K562 (cell line): ENCODE results near the gene CETN2. TPM values are rescaled to one million over a fixed set of nuclear protein-coding genes. Genes with fewer than 3 reads are reported as not detected.

Experiments used
- ARID3A ChIP-seq: IDR thresholded peaks from 2 replicates; pipeline ENCODE4 v1.6.1; 2012; ENCODE audit warnings: low read depth, low read length, improper control_type of control experiment, borderline replicate concordance
- ATF2 ChIP-seq: sonication (generic); formaldehyde crosslinking; IDR thresholded peaks from 2 replicates; pipeline ENCODE4 v1.8.1; 2022; ENCODE audit warnings: missing genetic modification reagents
- BMI1 ChIP-seq: fragments of 150-350 bp; IDR thresholded peaks from 2 replicates; pipeline ENCODE4 v1.6.1; 2014; ENCODE audit warnings: low read length
- CBFA2T2 ChIP-seq: fragments of 450-650 bp; conservative IDR thresholded peaks from 2 replicates; pipeline ENCODE4 v1.6.1; 2017; ENCODE audit warnings: mild to moderate bottlenecking
- CBFA2T3 ChIP-seq: fragments of 450-650 bp; IDR thresholded peaks from 2 replicates; pipeline ENCODE4 v1.6.1; 2017
- CTBP1 ChIP-seq: fragments of 450-650 bp; IDR thresholded peaks from 2 replicates; pipeline ENCODE4 v1.6.1; 2016; ENCODE audit warnings: borderline replicate concordance
- EP400 ChIP-seq: fragments of 450-650 bp; IDR thresholded peaks from 2 replicates; pipeline ENCODE4 v1.6.1; 2017; ENCODE audit warnings: antibody characterized with exemption, mild to moderate bottlenecking, moderate library complexity
- FOXA3 ChIP-seq, 2 experiments: fragments of 450-650 bp in 1 of 2; sonication (generic) in 1 of 2; formaldehyde crosslinking; IDR thresholded peaks in 1 of 2; conservative IDR thresholded peaks in 1 of 2; 2 replicates each; pipeline versions ENCODE4 v1.4.0 to v1.8.0; 2020 to 2022; ENCODE audit warnings: mild to moderate bottlenecking in 2 of 2, missing genetic modification reagents in 1 of 2
- JUND ChIP-seq, 2 experiments: IDR thresholded peaks; 2 replicates in 1 of 2; 3 replicates in 1 of 2; pipeline ENCODE4 v1.6.1; 2011; ENCODE audit warnings: borderline replicate concordance in 2 of 2, low read depth in 2 of 2, low read length in 2 of 2, improper control_type of control experiment in 1 of 2, missing biosample characterization in 1 of 2, missing genetic modification characterization in 1 of 2, missing genetic modification reagents in 1 of 2
- KDM1A ChIP-seq, 2 experiments: fragments of 450-650 bp; IDR thresholded peaks; 2 replicates each; pipeline ENCODE4 v1.6.1; 2016; ENCODE audit warnings: mild to moderate bottlenecking in 2 of 2
- MNT ChIP-seq, 2 experiments: fragments of 450-650 bp; conservative IDR thresholded peaks; 2 replicates each; pipeline ENCODE4 v1.6.1; 2017; ENCODE audit warnings: mild to moderate bottlenecking in 2 of 2, moderate library complexity in 2 of 2
- PBX2 ChIP-seq, 2 experiments: IDR thresholded peaks in 1 of 2; conservative IDR thresholded peaks in 1 of 2; 2 replicates each; pipeline ENCODE4 v1.6.1; 2016; ENCODE audit warnings: low read depth in 2 of 2, mild to moderate bottlenecking in 1 of 2, missing compliant biosample characterization in 1 of 2, missing genetic modification characterization in 1 of 2, moderate library complexity in 1 of 2
- PHF21A ChIP-seq: fragments of 450-650 bp; IDR thresholded peaks from 2 replicates; pipeline ENCODE4 v1.6.1; 2017; ENCODE audit warnings: low read depth, borderline replicate concordance
- PML ChIP-seq: IDR thresholded peaks from 2 replicates; pipeline ENCODE4 v1.6.1; 2012; ENCODE audit warnings: low read length, inconsistent platforms
- SMAD4 ChIP-seq: fragments of 250-450 bp; sonication (Bioruptor Pico); conservative IDR thresholded peaks from 2 replicates; pipeline ENCODE4 v1.8.0; 2021; ENCODE audit warnings: inconsistent platforms, mild to moderate bottlenecking, moderate library complexity
- TBL1XR1 ChIP-seq, 2 experiments: IDR thresholded peaks; 2 replicates each; pipeline ENCODE4 v1.6.1; 2012; ENCODE audit warnings: improper control_type of control experiment in 2 of 2, low read length in 2 of 2, mild to moderate bottlenecking in 1 of 2
- TCF15 ChIP-seq: fragments of 250-450 bp; sonication (Bioruptor Pico); IDR thresholded peaks from 2 replicates; pipeline ENCODE4 v1.8.0; 2022; ENCODE audit warnings: moderate library complexity, mild to moderate bottlenecking, inconsistent platforms
- ZBTB12 ChIP-seq: fragments of 250-450 bp; sonication (Bioruptor Pico); IDR thresholded peaks from 2 replicates; pipeline ENCODE4 v1.4.0; 2020
- polyA plus RNA-seq, 8 experiments: library from polyadenylated mRNA; depleted of rRNA in 4 of 8; stranded (reverse) in 5 of 8; unstranded in 3 of 8; fragments of >200 nt; fragmentation: Nextera tagmentation in 2 of 8; fragmentation: Illumina TruSeq in 1 of 8; extraction: Ambion mirVana in 2 of 8; extraction: Trizol in 1 of 8; gene quantifications; 2 replicates each; pipeline versions ENCODE4 v1.2.1 to v1.2.3, GENCODE V29; 2011 to 2014; ENCODE audit warnings: inconsistent platforms in 1 of 8, missing spikeins in 1 of 8
- total RNA-seq, 7 experiments: library from RNA; depleted of rRNA in 6 of 7; stranded (reverse); fragments of >200 nt in 6 of 7; fragmentation: Illumina TruSeq in 2 of 7; extraction: Trizol in 2 of 7; gene quantifications; 2 replicates each; pipeline versions ENCODE4 v1.2.1 to v1.2.3, GENCODE V29; 2011 to 2021; ENCODE audit warnings: low replicate concordance in 1 of 7

CETN2 gene
- total and polyA plus RNA-seq, 9 of the 15 experiments (the other 6 are each of a cell fraction or from before 2014, with no cell fraction given), result 16.7 to 37.1 (median 27.6) TPM

GRCh38 chrX:152843852-152844251 is 13.3 kb upstream of the CETN2 start (continued):
- TF ChIP-seq ARID3A, result 0 out of 2 replicates have a peak, but pooled peaks have one; percentile 15
- peak; percentile 56 to 59 for TF ChIP-seq KDM1A (IDR thresholded peaks at IDR 0.05)
- peak in 1 of 2 experiments; percentile 36; a peak in 1 of 4 replicates for TF ChIP-seq FOXA3 (CRISPR knock-in tag; conservative IDR thresholded peaks at IDR 0.05 in 1 of 2, IDR thresholded peaks at IDR 0.05 in 1 of 2)
- TF ChIP-seq TBL1XR1 (IDR thresholded peaks at IDR 0.05; ENCODE audit: low read length in 2 of 2), result peak in 1 of 2 experiments; percentile 13; a peak in 1 of 4 replicates
- no peak for TF ChIP-seq BMI1
- TF ChIP-seq MNT (conservative IDR thresholded peaks at IDR 0.05), result peak; percentile 20 to 61; a peak in 2 of 4 replicates
- TF ChIP-seq ATF2 (CRISPR knock-in tag), result no peak
- 0 out of 2 replicates have a peak, but pooled peaks have one; percentile 11 for TF ChIP-seq JUND (IDR thresholded peaks at IDR 0.05; ENCODE audit: borderline replicate concordance, low read depth, low read length)
- TF ChIP-seq JUND (tag; IDR thresholded peaks at IDR 0.05; ENCODE audit: borderline replicate concordance, low read depth, low read length), result no peak
- peak; percentile 89 for TF ChIP-seq CBFA2T3
- 0 out of 2 replicates have a peak, but pooled peaks have one; percentile 18 for TF ChIP-seq PML
- TF ChIP-seq CTBP1, result no peak
- TF ChIP-seq PBX2 (CRISPR knock-in tag; IDR thresholded peaks at IDR 0.05; ENCODE audit: low read depth), result peak; percentile 35; the same call in 1 of the 2 replicates
- TF ChIP-seq PBX2 (tag; conservative IDR thresholded peaks at IDR 0.05; ENCODE audit: low read depth), result peak; percentile 90
- TF ChIP-seq EP400, result peak; percentile 25; the same call in 1 of the 2 replicates
- TF ChIP-seq CBFA2T2, result peak; percentile 76
- no peak for TF ChIP-seq PHF21A
- no peak for TF ChIP-seq TCF15 (CRISPR knock-in tag)
- TF ChIP-seq SMAD4 (CRISPR knock-in tag), result peak; percentile 58; the same call in 1 of the 2 replicates
- TF ChIP-seq ZBTB12 (CRISPR knock-in tag), result no peak
